HCT116 (cell line): ENCODE measurements around the gene C14orf180. TPM values are rescaled to one million over a fixed set of nuclear protein-coding genes. Genes with fewer than 3 reads are reported as not detected.

Experiments used
- ATAC-seq: fragments of 200-7000 bp; cut with Tn5 transposase; 2 replicates; pipeline ENCODE4 v1.9.1; 2020; ENCODE audit warnings: mild to moderate bottlenecking, moderate library complexity
- BruUV-seq: library from RNA; stranded (reverse); fragments of 400-500 nt; replicated peaks from 2 replicates; lab custom pipeline; 2021; lab: Mats Ljungman, UMichigan
- CTCF ChIA-PET: fragments of 300-600 bp; sonication (Branson Sonifier 250); formaldehyde crosslinking; loops from one replicate; lab custom pipeline; 2021; ENCODE audit warnings: antibody characterized with exemption; lab: Charles Lee
- POLR2A ChIA-PET: fragments of 300-600, 350-600 bp; sonication (Branson Sonifier 250); formaldehyde crosslinking; loops from one replicate; lab custom pipeline; 2021; ENCODE audit warnings: antibody characterized with exemption; lab: Charles Lee
- RAD21 ChIA-PET, 2 experiments: fragments of 300-600 bp; sonication (Branson Sonifier 250); formaldehyde crosslinking; loops; one replicate each; lab custom pipeline; 2023; ENCODE audit warnings: low total read pairs in 2 of 2; ENCODE audit not compliant: uncharacterized antibody in 2 of 2, unreplicated experiment in 2 of 2, low non-redundant PET in 1 of 2; lab: Charles Lee
- DNase-seq: peaks from one replicate; pipeline ENCODE4 v3.0.0-alpha.2; 2010; ENCODE audit warnings: low read depth, low spot score
- H2AFZ ChIP-seq: fragments of 200-600 bp; shearing (Covaris generic), sonication (generic); 2 replicates; pipeline ENCODE4 v1.6.1; 2017; ENCODE audit warnings: low read depth, mixed run types, mixed read lengths, antibody characterized with exemption, low read length; ENCODE audit not compliant: poor library complexity, severe bottlenecking
- H3K27ac ChIP-seq: 2 replicates; pipeline ENCODE4 v1.5.1; 2012; ENCODE audit warnings: low read depth, low read length
- H3K27me3 ChIP-seq: fragments of 200-600 bp; sonication (generic); 2 replicates; pipeline ENCODE4 v1.6.1; 2016; ENCODE audit warnings: mixed run types, low read length, mixed read lengths; ENCODE audit not compliant: insufficient read depth
- H3K36me3 ChIP-seq, 2 experiments: fragments of 200-500 bp in 1 of 2; fragments of 200-600 bp in 1 of 2; sonication (Bioruptor generic) in 1 of 2; sonication (generic) in 1 of 2; 2 replicates each; pipeline versions ENCODE4 v1.5.1 to v1.6.1; 2014 to 2016; ENCODE audit warnings: low read length in 2 of 2, inconsistent platforms in 1 of 2, mixed read lengths in 1 of 2, mixed run types in 1 of 2; ENCODE audit not compliant: insufficient read depth in 2 of 2, control insufficient read depth in 1 of 2
- H3K4me1 ChIP-seq, 2 experiments: fragments of 200-600 bp in 1 of 2; sonication (generic) in 1 of 2; 2 replicates each; pipeline versions ENCODE4 v1.5.1 to v1.6.1; 2012 to 2017; ENCODE audit warnings: low read length in 2 of 2, inconsistent platforms in 1 of 2, mild to moderate bottlenecking in 1 of 2, mixed read lengths in 1 of 2, mixed run types in 1 of 2, moderate library complexity in 1 of 2; ENCODE audit not compliant: insufficient read depth in 2 of 2, control insufficient read depth in 1 of 2
- H3K4me2 ChIP-seq: fragments of 200-600 bp; sonication (generic); 2 replicates; pipeline ENCODE4 v1.6.1; 2017; ENCODE audit warnings: mixed run types, low read length, mixed read lengths
- H3K4me3 ChIP-seq, 2 experiments: fragments of 200-600 bp in 1 of 2; sonication (generic) in 1 of 2; replicated peaks in 1 of 2; 2 replicates each; pipeline ENCODE4 v1.5.1; 2011 to 2016; ENCODE audit warnings: low read length in 2 of 2, control low read depth in 1 of 2, low read depth in 1 of 2, mild to moderate bottlenecking in 1 of 2, mixed read lengths in 1 of 2, mixed run types in 1 of 2
- H3K79me2 ChIP-seq: fragments of 200-600 bp; sonication (generic); 2 replicates; pipeline ENCODE4 v1.6.1; 2017; ENCODE audit warnings: mild to moderate bottlenecking, mixed run types, low read length, moderate library complexity, mixed read lengths; ENCODE audit not compliant: insufficient read depth
- H3K9ac ChIP-seq: fragments of 200-600 bp; sonication (generic); 2 replicates; pipeline ENCODE4 v1.6.1; 2016; ENCODE audit warnings: low read length, mixed read lengths
- H3K9me2 ChIP-seq: fragments of 200-600 bp; sonication (generic), shearing (Covaris generic); 2 replicates; pipeline ENCODE4 v1.6.1; 2017; ENCODE audit warnings: mixed run types, mild to moderate bottlenecking, moderate library complexity; ENCODE audit not compliant: insufficient read depth
- H3K9me3 ChIP-seq, 2 experiments: fragments of 200-500 bp in 1 of 2; fragments of 200-600 bp in 1 of 2; sonication (Bioruptor generic) in 1 of 2; sonication (generic) in 1 of 2; 2 replicates each; pipeline ENCODE4 v1.6.1; 2014 to 2017; ENCODE audit warnings: low read length in 2 of 2, mixed read lengths in 2 of 2, inconsistent platforms in 1 of 2, low read depth in 1 of 2, mild to moderate bottlenecking in 1 of 2, mixed run types in 1 of 2, moderate library complexity in 1 of 2; ENCODE audit not compliant: control insufficient read depth in 1 of 2, insufficient read depth in 1 of 2
- H4K20me1 ChIP-seq: fragments of 200-600 bp; sonication (generic), shearing (Covaris generic); 2 replicates; pipeline ENCODE4 v1.6.1; 2017; ENCODE audit warnings: mixed run types, mild to moderate bottlenecking, moderate library complexity; ENCODE audit not compliant: insufficient read depth
- ATF3 ChIP-seq: IDR thresholded peaks from 2 replicates; pipeline ENCODE4 v1.6.1; 2012
- CBX3 ChIP-seq: IDR thresholded peaks from 2 replicates; pipeline ENCODE4 v1.6.1; 2012; ENCODE audit warnings: low read depth
- CEBPB ChIP-seq: IDR thresholded peaks from 2 replicates; pipeline ENCODE4 v1.6.1; 2012; ENCODE audit warnings: low read depth
- EZH2 ChIP-seq: fragments of 200-600 bp; sonication (generic); IDR thresholded peaks from 2 replicates; pipeline ENCODE4 v1.6.1; 2017; ENCODE audit warnings: antibody characterized with exemption, mixed run types
- EZH2phosphoT487 ChIP-seq: fragments of 200-600 bp; IDR thresholded peaks from 2 replicates; pipeline ENCODE4 v1.6.1; 2018; ENCODE audit warnings: antibody characterized with exemption, borderline replicate concordance
- JUND ChIP-seq: IDR thresholded peaks from 2 replicates; pipeline ENCODE4 v1.6.1; 2012
- POLR2AphosphoS5 ChIP-seq: IDR thresholded peaks from 2 replicates; pipeline ENCODE4 v1.6.1; 2011; ENCODE audit warnings: mild to moderate bottlenecking, low read depth, low read length, moderate library complexity
- RAD21 ChIP-seq: IDR thresholded peaks from 2 replicates; pipeline ENCODE4 v1.6.1; 2012; ENCODE audit warnings: low read depth, mild to moderate bottlenecking
- SIN3A ChIP-seq: IDR thresholded peaks from 2 replicates; pipeline ENCODE4 v1.6.1; 2012; ENCODE audit warnings: low read depth
- SP1 ChIP-seq: IDR thresholded peaks from 2 replicates; pipeline ENCODE4 v1.6.1; 2012; ENCODE audit warnings: low read depth
- SRF ChIP-seq: IDR thresholded peaks from 2 replicates; pipeline ENCODE4 v1.6.1; 2012; ENCODE audit warnings: low read depth
- TCF7L2 ChIP-seq: IDR thresholded peaks from 2 replicates; pipeline ENCODE4 v1.7.0; 2011; ENCODE audit warnings: borderline replicate concordance, inconsistent platforms; ENCODE audit not compliant: insufficient read depth, insufficient read length; ENCODE audit errors: extremely low read depth
- YY1 ChIP-seq: IDR thresholded peaks from 2 replicates; pipeline ENCODE4 v1.6.1; 2011; ENCODE audit warnings: low read length, low read depth, moderate library complexity, mild to moderate bottlenecking; ENCODE audit not compliant: insufficient replicate concordance; ENCODE audit errors: extremely low read depth
- ZBTB33 ChIP-seq: IDR thresholded peaks from 2 replicates; pipeline ENCODE4 v1.6.1; 2011; ENCODE audit warnings: mild to moderate bottlenecking, low read length, moderate library complexity; ENCODE audit not compliant: insufficient replicate concordance; ENCODE audit errors: extremely low read depth
- ZFX ChIP-seq: fragments of 450-650 bp; IDR thresholded peaks from 2 replicates; pipeline ENCODE4 v1.6.1; 2017
- ZNF274 ChIP-seq: fragments of 200-500 bp; sonication (Bioruptor generic); IDR thresholded peaks from 2 replicates; pipeline ENCODE4 v1.6.1; 2014; ENCODE audit warnings: mild to moderate bottlenecking, low read depth, low read length, inconsistent platforms
- intact Hi-C: fragments of 100-400 bp; cut with micrococcal nuclease; formaldehyde crosslinking; loops from 2 replicates; pipeline ENCODE4 v1.10.0; 2022
- total RNA-seq: library from RNA; stranded (reverse); gene quantifications from one replicate; pipeline ENCODE4 v1.2.1, GENCODE V29; 2021; ENCODE audit not compliant: unreplicated experiment

Gene C14orf180
- total RNA-seq, 1 experiment from 2014 or later, result not detected

GRCh38 chr14:104598910-104599273 is 19.3 kb downstream of the C14orf180 start:
- ATAC-seq, result no peak
- Histone ChIP-seq H3K27me3 (no peaks in the 10 kb centered on the region; the same call in 1 of the 2 replicates), H3K9ac (no peak overlapping the region), H3K9me2 (no peaks in the 10 kb centered on the region), H3K79me2 (no peaks in the 10 kb centered on the region), H3K36me3 (no peaks in the 10 kb centered on the region), H3K4me1 (no peaks in the 10 kb centered on the region), H3K9me3 (no peaks in the 10 kb centered on the region), H3K27ac (no peak overlapping the region), H3K4me3 (no peak overlapping the region), H2AFZ (no peak overlapping the region), H4K20me1 (no peaks in the 10 kb centered on the region), H3K4me2 (no peak overlapping the region)
- DNase-seq, result no peak
- ChIA-PET POLR2A (no interaction called here), RAD21 (no interaction called here), CTCF (no interaction called here)
- intact Hi-C loops, result no loop called here
- BruUV-seq, result no TSS peak
- TF ChIP-seq ZBTB33 (no peak), TCF7L2 (no peak), CBX3 (no peak), POLR2AphosphoS5 (no peak)
- TF ChIP-seq, all 23 proteins: peak for 0

- intact Hi-C loops, result no loop called here
- Histone ChIP-seq H3K79me2 (no peaks in the 10 kb centered on the region), H3K9me3 (no peaks in the 10 kb centered on the region), H4K20me1 (no peaks in the 10 kb centered on the region), H3K36me3 (no peaks in the 10 kb centered on the region), H3K4me2 (no peak overlapping the region), H3K9ac (no peak overlapping the region), H3K9me2 (no peaks in the 10 kb centered on the region), H3K4me1 (no peaks in the 10 kb centered on the region), H3K4me3 (no peak overlapping the region), H2AFZ (no peak overlapping the region), H3K27me3 (no peaks in the 10 kb centered on the region; the same call in 1 of the 2 replicates), H3K27ac (no peak overlapping the region)
- ChIA-PET RAD21 (no interaction called here), POLR2A (no interaction called here), CTCF (no interaction called here)
- DNase-seq (no peak), ATAC-seq (no peak)
- TF ChIP-seq ZFX (no peak), YY1 (no peak), CEBPB (no peak), CBX3 (no peak), EZH2 (no peak), POLR2AphosphoS5 (no peak), ATF3 (no peak), JUND (no peak), ZNF274 (no peak), TCF7L2 (no peak), SIN3A (no peak), SRF (no peak), RAD21 (no peak), SP1 (no peak), EZH2phosphoT487 (no peak)
- no TSS peak for BruUV-seq
These were observed 19.9 kb downstream of the C14orf180 start for GRCh38 chr14:104599446-104599845.
